ENCODE measurements around the gene CARMIL3.

Gene CARMIL3

GRCh38 chr14:24077086-24077485 lies 25.3 kb downstream of the CARMIL3 start:
- no peak for DNase-seq

GRCh38 chr14:24078146-24078545 lies 26.3 kb downstream of the CARMIL3 start:
- DNase-seq: no peak

- DNase-seq: peak; percentile 43
These were observed 27.8 kb downstream of the CARMIL3 start for GRCh38 chr14:24079491-24080141.

GRCh38 chr14:24080142-24080530 lies 28.3 kb downstream of the CARMIL3 start:
- no peak for DNase-seq

- peak; percentile 40 for DNase-seq
These were observed 29.3 kb downstream of the CARMIL3 start for GRCh38 chr14:24080888-24081738.

GRCh38 chr14:24081739-24082211 lies 30.0 kb downstream of the CARMIL3 start:
- no peak for DNase-seq

GRCh38 chr14:24082411-24083080 lies 30.7 kb downstream of the CARMIL3 start:
- DNase-seq: no peak

GRCh38 chr14:24083462-24083861 lies 31.7 kb downstream of the CARMIL3 start:
- DNase-seq: no peak

- DNase-seq: no peak
These were observed 32.6 kb downstream of the CARMIL3 start for GRCh38 chr14:24084440-24084839.

- DNase-seq: no peak
These were observed 33.4 kb downstream of the CARMIL3 start for GRCh38 chr14:24085215-24085614.

GRCh38 chr14:24086193-24086955 lies 34.6 kb downstream of the CARMIL3 start:
- no peak for DNase-seq

- no peak for DNase-seq
These were observed 35.2 kb downstream of the CARMIL3 start for GRCh38 chr14:24087004-24087403.

GRCh38 chr14:24088095-24088494 lies 36.3 kb downstream of the CARMIL3 start:
- no peak for DNase-seq

- DNase-seq: no peak
These were observed 38.1 kb downstream of the CARMIL3 start for GRCh38 chr14:24089890-24090289.

- no peak for DNase-seq
These were observed 40.3 kb downstream of the CARMIL3 start for GRCh38 chr14:24092110-24092504.

- DNase-seq: no peak
These were observed 40.8 kb downstream of the CARMIL3 start for GRCh38 chr14:24092505-24093206.

- DNase-seq: no peak
These were observed 41.5 kb downstream of the CARMIL3 start for GRCh38 chr14:24093207-24093900.

- peak; percentile 98 for DNase-seq
These were observed 42.4 kb downstream of the CARMIL3 start, which contains the start of gene PCK2 for GRCh38 chr14:24093901-24094840. TSS of gene PCK2 (plus strand) at chr14:24094311. CDS start at chr14:24094406, 95 bp downstream.

GRCh38 chr14:24094841-24095270 lies 43.0 kb downstream of the CARMIL3 start:
- no peak for DNase-seq
